Activated CD4-positive, CD25-positive, alpha-beta regulatory T cell treated with anti-CD3 and anti-CD28 coated beads, Interleukin-2, amount 50 U/mL, for 16 hours (primary cell): Measurements from ENCODE around the gene NFAT5.
"Not testable (repeated sequence)": the region's sequence is repeated elsewhere in the genome, so short reads cannot be mapped to it uniquely, and the experiment has no call there.

ENCODE experiments used
- DNase-seq: peaks from one replicate; pipeline ENCODE4 v3.0.0-alpha.2; 2020; ENCODE audit warnings: low read depth, low spot score

Gene NFAT5

GRCh38 chr16:69553332-69553731, 12.4 kb upstream of the NFAT5 start:
- no peak for DNase-seq

- no peak for DNase-seq
Observed at GRCh38 chr16:69554495-69554894, 11.3 kb upstream of the NFAT5 start.

DNA sequence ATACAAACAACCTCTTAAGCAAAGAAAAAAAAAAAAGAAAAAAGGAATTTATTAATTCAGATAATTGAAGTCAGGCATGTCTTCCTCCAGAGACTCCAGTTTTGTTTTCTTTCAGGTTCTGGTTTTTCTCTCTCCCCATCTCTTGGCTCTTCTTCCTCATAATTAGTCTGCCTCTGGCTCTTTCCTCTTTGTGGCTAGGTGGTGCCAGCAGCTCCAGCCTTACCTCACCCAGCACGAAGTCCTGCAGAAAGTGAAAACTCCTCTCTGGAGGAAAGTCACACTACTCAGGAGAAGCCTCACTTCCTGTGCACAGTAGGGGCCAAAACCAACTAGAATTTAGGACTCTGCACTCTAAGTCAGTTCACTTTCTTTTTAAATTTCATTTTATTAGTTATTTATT, 10.3 kb upstream of the NFAT5 start:
- DNase-seq, result no peak

DNA sequence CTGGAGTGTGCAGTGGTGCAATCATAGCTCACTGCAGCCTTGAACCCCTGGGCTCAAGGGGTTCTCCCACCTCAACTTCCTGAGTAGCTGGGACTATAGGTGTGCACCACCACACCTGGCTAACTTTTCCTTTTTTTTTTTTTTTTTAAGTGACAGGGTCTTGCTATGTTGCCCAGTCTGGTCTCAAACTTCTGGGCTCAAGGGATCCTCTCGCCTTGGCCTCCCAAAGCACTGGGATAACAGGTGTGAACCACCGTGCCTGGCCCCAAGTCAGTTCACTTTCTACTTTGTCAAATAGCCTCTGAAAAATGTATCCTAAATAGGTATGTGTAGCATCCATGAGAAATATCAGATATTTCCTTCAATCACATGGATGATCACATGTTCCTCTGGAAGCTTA, 9.9 kb upstream of the NFAT5 start:
- no peak for DNase-seq

- no peak for DNase-seq
Observed at GRCh38 chr16:69559164-69559563, 6.6 kb upstream of the NFAT5 start.

- DNase-seq, result not testable (repeated sequence)
Observed at GRCh38 chr16:69561367-69561766, 4.4 kb upstream of the NFAT5 start.

DNA sequence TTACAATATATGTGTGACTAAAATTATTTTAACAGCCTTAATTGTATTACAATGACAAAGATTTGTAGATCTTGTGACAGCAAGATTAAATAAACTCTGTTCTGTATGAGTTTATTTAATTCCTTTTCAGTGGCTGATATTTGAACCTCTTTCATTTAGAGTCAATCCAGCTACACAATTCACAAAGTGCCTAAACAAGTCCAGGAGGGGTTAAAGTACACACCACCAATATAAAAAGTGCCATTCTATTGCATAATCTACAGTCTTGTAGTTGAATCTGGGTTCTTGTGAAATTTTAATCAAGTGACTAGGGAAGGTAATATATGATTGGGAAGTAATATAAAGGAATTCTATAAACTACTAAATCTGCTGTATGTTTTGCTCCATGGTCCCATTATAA, 3.9 kb upstream of the NFAT5 start:
- no peak for DNase-seq

- DNase-seq, result no peak
Observed at GRCh38 chr16:69562813-69563212, 3.0 kb upstream of the NFAT5 start.

- peak; percentile 30 for DNase-seq
Observed at GRCh38 chr16:69563605-69564580, 1.9 kb upstream of the NFAT5 start.

DNA sequence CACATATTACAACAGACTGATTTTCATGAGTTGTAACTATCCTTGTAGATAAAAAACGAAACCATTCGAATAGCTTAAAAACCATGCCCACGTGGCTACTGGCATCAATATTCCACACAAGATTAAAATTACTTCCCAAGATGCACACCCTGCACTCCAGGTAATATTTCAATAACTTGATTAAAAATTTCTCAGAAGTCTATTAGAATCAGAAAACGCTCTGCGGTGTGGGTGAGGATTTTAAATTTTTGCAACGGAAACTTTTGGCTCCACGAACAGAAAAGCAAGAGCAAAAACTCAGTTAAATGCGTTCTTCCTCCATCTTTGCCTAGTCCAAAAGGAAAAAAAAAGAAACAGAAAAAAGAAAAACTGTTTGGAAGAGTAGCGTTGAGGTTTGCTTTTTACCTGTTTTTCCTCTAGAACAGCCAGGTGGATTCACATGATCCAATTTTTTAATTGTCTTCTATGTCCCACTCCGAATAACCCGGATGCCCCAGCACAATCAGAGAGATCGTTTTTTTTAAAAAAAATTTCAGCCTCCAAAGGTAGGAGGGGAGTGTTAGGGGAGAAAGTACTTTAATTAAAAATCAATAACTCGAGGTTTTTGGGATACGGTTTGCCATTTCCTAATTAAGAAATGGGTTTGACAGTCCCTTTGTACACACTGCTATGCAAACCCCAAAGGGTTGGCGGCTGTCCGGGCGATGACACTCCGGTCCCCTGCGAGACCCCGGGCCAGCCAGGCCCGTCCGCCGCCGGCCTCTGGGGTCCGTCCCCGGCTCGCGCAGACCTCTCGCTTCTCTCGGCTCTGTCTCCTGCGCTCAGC, 708 bp upstream of the NFAT5 start:
- DNase-seq, result no peak

- DNase-seq, result peak; percentile 1
Observed at GRCh38 chr16:69566240-69566980, 644 bp downstream of the NFAT5 start.

GRCh38 chr16:69566981-69567680, 1.4 kb downstream of the NFAT5 start:
- DNase-seq, result peak; percentile 10

GRCh38 chr16:69568676-69569075, 2.9 kb downstream of the NFAT5 start:
- no peak for DNase-seq

DNA sequence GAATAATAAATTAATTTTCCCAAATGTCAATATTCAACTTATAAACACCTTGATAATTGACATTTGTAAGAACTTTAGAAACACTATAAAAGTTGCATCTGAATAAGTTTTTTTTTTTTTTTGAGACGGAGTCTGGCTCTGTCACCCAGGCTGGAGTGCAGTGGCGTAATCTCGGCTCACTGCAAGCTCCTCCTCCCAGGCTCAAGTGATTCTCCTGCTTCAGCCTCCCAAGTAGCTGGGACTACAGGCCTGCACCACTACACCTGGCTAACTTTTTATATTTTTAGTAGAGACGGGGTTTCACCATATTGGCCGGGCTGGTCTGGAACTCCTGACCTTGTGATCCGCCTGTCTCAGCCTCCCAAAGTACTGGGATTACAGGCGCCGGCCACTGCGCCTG, 13.0 kb downstream of the NFAT5 start:
- not testable (repeated sequence) for DNase-seq

DNA sequence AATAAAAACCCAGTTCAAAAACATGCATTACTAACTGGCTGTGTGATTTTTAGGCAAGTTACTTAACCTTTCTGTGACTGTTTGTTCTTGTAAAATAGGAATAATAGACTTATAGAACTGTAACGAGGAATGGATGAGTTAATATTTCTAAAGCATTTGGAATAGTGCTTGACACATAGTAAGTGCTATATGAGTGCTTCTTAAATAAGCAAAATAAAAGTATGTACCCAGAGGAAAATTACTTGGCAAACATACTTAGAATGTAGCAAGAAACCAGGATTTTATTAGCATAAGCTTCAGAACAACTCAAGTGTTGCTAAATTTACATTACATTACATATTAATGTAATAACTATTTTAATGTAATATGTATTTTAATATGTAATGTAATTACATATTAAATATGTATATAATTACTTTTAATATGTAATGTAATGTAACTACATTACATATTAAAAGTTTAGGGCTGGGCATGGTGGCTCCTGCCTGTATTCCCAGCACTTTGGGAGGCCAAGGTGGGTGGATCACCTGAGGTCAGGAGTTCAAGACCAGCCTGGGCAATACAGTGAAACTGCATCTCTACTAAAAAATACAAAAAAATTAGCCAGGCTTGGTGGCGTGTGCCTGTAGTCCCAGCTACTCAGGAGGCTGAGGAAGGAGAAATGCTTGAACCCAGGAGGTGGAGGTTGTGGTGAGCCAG, 14.2 kb downstream of the NFAT5 start:
- no peak for DNase-seq

GRCh38 chr16:69581297-69581696, 15.5 kb downstream of the NFAT5 start:
- DNase-seq, result no peak

DNA sequence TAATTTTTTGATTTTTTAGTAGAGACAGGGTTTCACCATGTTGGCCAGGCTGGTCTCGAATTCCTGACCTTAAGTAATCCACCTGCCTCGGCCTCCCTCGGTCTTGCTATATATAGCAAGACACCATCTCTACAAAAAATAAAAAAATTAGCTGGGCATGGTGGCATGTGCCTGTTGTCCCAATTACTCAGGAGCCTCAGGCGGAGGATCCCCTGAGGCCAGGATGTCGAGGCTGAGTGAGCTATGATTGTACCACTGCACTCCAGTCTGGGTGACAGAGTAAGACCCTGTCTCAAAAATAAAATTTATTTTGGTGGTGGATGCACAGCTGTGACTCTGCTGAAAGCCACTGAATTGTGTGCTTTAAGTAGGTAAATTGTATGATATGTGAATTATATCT, 18.7 kb downstream of the NFAT5 start:
- DNase-seq, result not testable (repeated sequence)

DNA sequence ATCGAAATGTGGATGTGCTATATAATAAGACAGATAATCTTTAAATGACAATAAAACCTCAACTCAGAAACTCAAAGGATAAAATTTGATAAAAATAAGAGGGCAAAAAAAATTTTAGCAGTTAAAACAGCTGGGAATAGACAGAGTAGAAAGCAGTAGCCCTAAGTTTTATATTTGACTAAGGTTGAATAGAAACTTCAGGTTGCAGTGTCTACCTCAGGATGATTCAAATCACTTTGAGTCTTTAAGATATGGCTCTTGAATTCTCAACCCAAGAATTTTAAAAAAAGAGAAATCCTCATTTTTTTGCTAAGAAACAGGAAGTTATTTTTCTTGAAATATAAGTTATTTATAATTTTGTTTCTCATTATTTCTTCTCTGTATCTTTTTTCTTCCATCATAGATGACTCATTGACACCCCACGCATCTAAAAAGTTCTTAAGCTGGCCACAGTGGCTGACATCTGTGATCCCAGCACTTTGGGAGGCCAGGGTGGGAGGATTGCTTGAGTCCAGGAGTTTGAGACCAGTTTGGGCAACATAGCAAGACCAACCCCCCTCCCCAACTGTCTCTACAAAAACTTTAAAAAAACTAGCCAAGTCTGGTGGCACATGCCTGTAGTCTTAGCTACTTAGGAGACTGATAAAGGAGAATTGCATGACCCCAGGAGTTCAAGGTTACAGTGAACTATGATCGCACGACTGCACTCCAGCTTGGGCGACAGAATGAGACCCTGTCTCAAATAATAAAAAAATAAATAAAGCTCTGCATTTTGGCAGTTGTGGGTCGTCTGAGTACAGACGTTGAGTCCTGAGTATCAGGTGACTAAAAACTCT, 23.9 kb downstream of the NFAT5 start:
- DNase-seq, result no peak

DNA sequence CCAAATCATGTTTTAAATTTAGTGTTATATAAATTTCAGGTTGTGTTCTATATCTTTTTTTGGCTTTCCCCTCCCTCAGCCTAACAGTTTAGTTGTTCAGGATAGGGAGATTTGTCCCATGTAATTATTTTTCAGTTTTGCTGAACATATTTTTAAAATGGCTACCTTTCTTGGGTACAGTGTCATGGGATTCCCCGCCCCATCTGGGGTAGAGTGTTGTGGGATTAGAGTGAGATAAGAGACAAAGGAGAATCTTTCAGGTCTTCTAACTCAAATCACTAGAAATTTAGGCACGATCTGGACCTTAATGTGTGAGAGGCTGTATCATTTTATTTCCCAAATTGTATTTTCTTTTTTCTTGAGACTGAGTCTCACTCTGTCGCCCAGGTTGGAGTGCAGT, 24.8 kb downstream of the NFAT5 start:
- DNase-seq, result no peak
